GM21723 (cell line): ENCODE data around the gene GCSAML.

Experiments
- ATAC-seq: cut with Tn5 transposase; IDR thresholded peaks from one replicate; pipeline ENCODE4 v1.9.1; 2021; ENCODE audit warnings: mild to moderate bottlenecking, moderate library complexity; ENCODE audit not compliant: unreplicated experiment

GCSAML gene

GRCh38 chr1:247574236-247574635, 25.3 kb downstream of the GCSAML start:
- no peak for ATAC-seq

DNA sequence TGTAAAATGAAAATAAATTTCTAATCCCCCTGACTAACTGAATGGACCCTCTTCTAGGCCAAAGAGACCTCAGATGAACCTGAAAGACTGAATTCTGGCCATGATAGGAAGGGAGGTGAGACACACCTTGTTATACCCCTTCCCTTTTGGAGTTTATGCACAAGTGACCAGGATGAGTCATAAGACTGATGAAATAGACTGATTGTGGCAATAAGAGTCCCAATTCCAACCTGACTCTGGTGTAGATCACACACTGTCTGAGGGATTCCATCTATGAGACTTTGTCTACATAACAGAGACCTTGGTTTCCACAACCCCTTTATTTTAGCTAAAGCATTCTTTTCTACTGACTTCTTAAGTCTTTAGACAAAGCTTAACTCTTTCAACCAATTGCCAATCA, 25.7 kb downstream of the GCSAML start:
- ATAC-seq, result no peak

- ATAC-seq, result no peak
Measured at GRCh38 chr1:247576514-247576913, 27.6 kb downstream of the GCSAML start.

DNA sequence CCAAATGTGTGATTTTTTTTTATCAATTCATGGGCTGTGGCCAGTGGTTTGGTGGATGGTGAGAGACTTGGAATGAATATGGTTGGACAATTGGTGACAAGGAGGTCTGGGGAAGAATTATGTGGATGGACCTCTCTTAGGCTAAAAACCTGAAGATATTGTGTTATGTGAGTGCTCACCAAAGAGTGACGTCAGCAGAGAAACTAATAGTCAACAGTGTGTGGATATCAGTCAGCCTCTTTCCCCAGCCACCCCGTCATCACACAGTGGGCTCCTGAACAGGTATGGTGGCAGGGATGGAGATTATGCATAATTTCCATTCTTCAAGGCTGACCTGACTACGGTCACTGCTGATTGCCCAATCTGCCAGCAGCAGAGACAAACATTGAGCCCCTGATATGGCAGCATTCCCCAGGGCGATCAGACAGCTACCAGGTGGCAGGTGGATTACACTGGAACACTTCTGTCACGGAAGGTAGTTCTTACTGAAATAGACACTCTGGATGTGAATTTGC, 30.1 kb downstream of the GCSAML start:
- ATAC-seq, result no peak

GRCh38 chr1:247588060-247588459, 39.1 kb downstream of the GCSAML start, which contains the start of gene OR2G2:
OR2G2 (plus strand) TSS chr1:247588360; CDS start chr1:247588360, 0 bp downstream.
- ATAC-seq, result no peak

- ATAC-seq, result no peak
Measured at GRCh38 chr1:247605286-247605685, 56.4 kb downstream of the GCSAML start, which contains the start of gene OR2G3. OR2G3 (plus strand) TSS chr1:247605586; CDS start chr1:247605586, 0 bp downstream.

DNA sequence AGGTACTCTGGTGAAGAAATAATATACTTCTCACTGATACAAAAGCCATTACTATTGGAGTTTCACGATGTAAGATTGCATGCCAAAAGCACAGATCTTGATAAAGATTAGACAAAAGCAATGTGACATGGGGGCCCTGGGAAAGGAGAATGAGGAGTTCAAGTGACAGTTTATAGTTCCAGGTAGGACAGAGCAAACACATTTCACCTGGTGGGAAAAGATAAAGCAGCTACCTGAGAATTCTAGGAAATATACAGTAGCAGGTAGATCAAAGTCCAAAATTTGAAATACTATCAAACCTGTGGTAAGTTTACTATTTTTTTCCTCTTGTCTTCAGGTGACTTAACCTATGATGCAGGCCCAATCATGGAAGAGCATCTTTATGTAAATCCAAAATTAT, 64.5 kb downstream of the GCSAML start:
- ATAC-seq, result no peak

DNA sequence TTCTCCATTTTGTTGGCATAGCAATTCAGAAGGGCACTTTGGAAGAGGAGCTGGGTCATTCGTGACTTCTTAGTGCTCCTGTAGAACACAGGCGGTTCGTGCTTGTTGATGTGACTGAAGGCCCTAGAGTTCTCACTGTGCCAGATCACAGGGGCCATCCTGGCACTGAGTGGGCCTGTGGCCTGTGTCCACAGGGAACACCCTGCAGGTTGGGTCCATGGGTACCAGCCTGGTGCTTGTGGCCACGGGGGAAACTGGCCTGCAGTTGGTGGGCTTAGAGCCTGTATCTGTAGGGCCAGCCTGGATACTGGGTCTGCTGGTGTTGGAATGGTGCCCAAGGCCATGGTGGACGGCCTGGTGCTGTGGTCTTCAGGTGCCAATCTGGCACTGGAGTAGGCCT, 65.7 kb downstream of the GCSAML start:
- ATAC-seq, result no peak
